Head of caudate nucleus (tissue), 42 donors: ENCODE measurements around the gene KCTD21.
A peak's percentile ranks its signal among the peaks of the same experiment; 100 is the strongest.
"Not testable (repeated sequence)": the region's sequence is repeated elsewhere in the genome, so short reads cannot be mapped to it uniquely, and the experiment has no call there.

Experiments
- DNase-seq, 42 donors: peaks; one replicate each; pipeline versions ENCODE4 v3.0.0 to v3.0.0-alpha.2; 2020 to 2021; ENCODE audit warnings: mixed read lengths in 7 of 42
- intact Hi-C: fragments of 100-400 bp; cut with DNase I; formaldehyde crosslinking; loops from one replicate; pipeline ENCODE4 v1.15.0; 2022

Gene KCTD21

GRCh38 chr11:78188286-78189173 lies at the start of gene KCTD21, which contains the start of gene USP35:
Gene KCTD21 (minus strand): TSS chr11:78188626. CDS start chr11:78174554, 14,072 bp downstream.
Gene USP35 (plus strand): TSS chr11:78188919. CDS start chr11:78196246, 7,327 bp downstream.
- intact Hi-C loops, result no loop called here

GRCh38 chr11:78237293-78238046 lies 49.0 kb upstream of the KCTD21 start:
- intact Hi-C loops, result no loop called here
- no peak for DNase-seq

More at GRCh38 chr11:78188286-78189173, at the start of gene KCTD21, which contains the start of gene USP35:
- DNase-seq, result peak; percentile 90 to 99 (median 97)

DNA sequence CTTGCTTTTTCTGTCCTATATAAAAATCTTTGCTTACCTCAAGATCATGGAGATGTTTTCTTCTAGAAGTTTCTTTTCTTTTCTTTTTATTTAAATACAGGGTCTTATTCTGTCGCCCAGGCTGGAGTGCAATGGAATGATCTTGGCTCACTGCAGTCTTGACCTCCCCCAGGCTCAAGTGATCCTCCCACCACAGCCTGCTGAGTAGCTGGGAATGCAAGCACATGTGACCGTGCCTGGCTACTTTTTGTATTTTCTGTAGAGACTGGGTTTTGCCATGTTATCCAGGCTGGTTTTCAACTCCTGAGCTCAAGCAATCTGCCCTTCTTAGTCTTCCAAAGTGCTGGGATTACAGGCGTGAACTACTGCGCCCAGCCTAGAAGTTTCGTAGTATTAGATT lies 45.6 kb upstream of the KCTD21 start:
- intact Hi-C loops, result no loop called here
- DNase-seq, result peak in 1 of 42 donors; percentile 27

DNA sequence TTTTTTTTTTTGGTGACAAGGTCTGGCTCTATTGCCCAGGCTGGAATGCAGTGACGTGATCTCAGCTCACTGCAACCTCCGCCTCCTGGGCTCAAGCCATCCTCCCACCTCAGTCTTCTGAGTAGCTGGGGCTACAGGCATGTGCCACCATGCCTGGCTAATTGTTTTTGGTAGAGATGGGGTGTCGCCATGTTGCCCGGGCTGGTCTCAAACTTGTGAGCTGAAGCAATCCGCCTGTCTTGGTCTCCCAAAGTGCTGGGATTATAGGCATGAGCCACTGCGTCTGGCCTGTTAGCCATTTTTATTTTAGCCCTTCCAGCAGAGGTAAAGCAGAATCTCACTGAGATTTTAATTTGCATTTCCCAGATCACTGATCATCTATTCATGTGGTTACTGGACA lies 44.6 kb upstream of the KCTD21 start:
- intact Hi-C loops, result not testable (repeated sequence)
- peak in 1 of 42 donors; percentile 34 for DNase-seq

GRCh38 chr11:78231962-78232501 lies 43.6 kb upstream of the KCTD21 start:
- DNase-seq, result no peak

GRCh38 chr11:78230161-78230877 lies 41.9 kb upstream of the KCTD21 start:
- intact Hi-C loops, result no loop called here
- DNase-seq, result peak in 2 of 42 donors; percentile 19 to 32

More at GRCh38 chr11:78231962-78232501, 43.6 kb upstream of the KCTD21 start:
- intact Hi-C loops, result no loop called here

- DNase-seq, result no peak
- intact Hi-C loops, result loop anchor here (5.0 kb wide), 1 partner anchor 188 kb away; the partner anchor contains the start of gene GAB2
These were observed 40.7 kb upstream of the KCTD21 start for GRCh38 chr11:78229106-78229505.

- intact Hi-C loops, result loop anchor here (5.0 kb wide), 1 partner anchor 189 kb away; the partner anchor contains the start of gene GAB2
- DNase-seq, result peak in 18 of 42 donors; percentile 19 to 79 (median 48)
These were observed 40.0 kb upstream of the KCTD21 start for GRCh38 chr11:78228467-78228866.

- intact Hi-C loops, result loop anchor here (5.0 kb wide), 1 partner anchor 189 kb away; the partner anchor contains the start of gene GAB2
These were observed 39.5 kb upstream of the KCTD21 start for GRCh38 chr11:78227921-78228320.

GRCh38 chr11:78226684-78227680 lies 38.6 kb upstream of the KCTD21 start:
- intact Hi-C loops, result loop anchor here (5.0 kb wide), 1 partner anchor 190 kb away; the partner anchor contains the start of gene GAB2
- peak in 2 of 42 donors; percentile 29 to 36 for DNase-seq

More at GRCh38 chr11:78227921-78228320, 39.5 kb upstream of the KCTD21 start:
- DNase-seq, result no peak

GRCh38 chr11:78224906-78225420 lies 36.5 kb upstream of the KCTD21 start:
- intact Hi-C loops, result loop anchor here (5.0 kb wide), 1 partner anchor 192 kb away; the partner anchor contains the start of gene GAB2
- DNase-seq, result peak in 4 of 42 donors; percentile 4 to 35 (median 14)

DNA sequence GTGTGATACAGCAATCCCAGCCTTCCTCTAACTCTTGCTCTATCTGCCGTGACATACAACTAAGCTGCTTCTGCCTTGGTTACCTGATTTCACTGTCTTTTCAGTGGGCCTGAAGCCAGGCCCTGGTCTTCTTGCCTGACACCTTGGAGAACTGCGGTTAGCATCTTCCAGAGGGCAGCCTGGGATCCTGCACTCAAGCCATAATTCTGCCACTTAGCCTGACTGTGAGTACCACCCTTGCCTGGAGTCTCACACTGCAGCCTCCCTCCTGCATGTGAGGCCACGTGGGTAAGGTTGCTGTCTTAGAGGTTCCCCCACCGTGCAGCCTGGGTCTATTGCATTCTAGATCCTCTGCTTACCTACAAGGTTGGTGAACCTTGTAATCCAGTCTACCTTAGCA lies 36.1 kb upstream of the KCTD21 start:
- intact Hi-C loops, result no loop called here
- DNase-seq, result peak in 4 of 42 donors; percentile 2 to 20 (median 3)

DNA sequence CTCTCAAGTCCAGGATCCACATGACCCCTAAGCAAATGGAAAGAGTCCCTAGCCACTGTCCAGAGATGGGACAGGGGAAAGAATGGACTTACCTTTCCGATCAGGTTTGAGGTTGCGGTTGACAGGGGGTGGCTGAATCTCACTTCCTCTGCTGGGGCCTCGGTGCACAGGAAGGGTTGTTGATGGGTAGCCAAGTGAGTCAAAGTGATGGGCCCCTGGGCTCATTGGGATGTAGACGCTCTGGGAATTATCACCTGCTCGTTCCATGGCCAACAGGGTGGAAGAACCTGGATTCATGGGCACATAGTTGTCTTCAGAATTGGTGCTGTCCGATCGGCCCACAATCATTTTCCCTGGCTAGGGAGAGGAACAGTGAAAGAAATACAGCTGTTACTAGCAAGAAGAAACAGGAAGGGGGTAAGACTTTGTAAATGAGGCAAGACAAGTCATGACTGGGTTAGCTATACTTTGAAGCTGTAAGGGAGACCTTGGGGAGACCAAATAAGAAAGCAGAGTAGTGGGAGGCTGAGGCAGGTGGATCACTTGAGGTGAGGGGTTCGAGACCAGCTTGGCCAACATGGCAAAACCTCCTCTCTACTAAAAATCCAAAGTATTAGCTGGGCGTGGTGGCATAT lies 35.0 kb upstream of the KCTD21 start:
- peak in 6 of 42 donors; percentile 1 to 25 (median 12) for DNase-seq
- intact Hi-C loops, result no loop called here

GRCh38 chr11:78222726-78223125 lies 34.3 kb upstream of the KCTD21 start:
- DNase-seq, result peak in 7 of 42 donors; percentile 7 to 42 (median 13)
- intact Hi-C loops, result not testable (repeated sequence)

GRCh38 chr11:78221396-78222315 lies 33.2 kb upstream of the KCTD21 start:
- intact Hi-C loops, result no loop called here

More at GRCh38 chr11:78221396-78222315, 33.2 kb upstream of the KCTD21 start:
- peak in 7 of 42 donors; percentile 3 to 25 (median 5) for DNase-seq
